CD4-positive, alpha-beta T cell (primary cell): Measurements from ENCODE around the gene NCOA4. TPM values are rescaled to one million over a fixed set of nuclear protein-coding genes. Genes with fewer than 3 reads are reported as not detected.
A peak's percentile ranks its signal among the peaks of the same experiment; 100 is the strongest.
"Not testable (repeated sequence)": the region's sequence is repeated elsewhere in the genome, so short reads cannot be mapped to it uniquely, and the experiment has no call there.

Experiments used
- ATAC-seq: fragments of 200-7000 bp; cut with Tn5 transposase; one replicate; pipeline ENCODE4 v1.10.0; 2022; ENCODE audit warnings: mild to moderate bottlenecking; ENCODE audit not compliant: poor library complexity
- CTCF ChIA-PET: fragments of 350-600 bp; sonication (Branson Sonifier 250); formaldehyde crosslinking; loops from one replicate; lab custom pipeline; 2021; ENCODE audit warnings: antibody characterized with exemption, inconsistent platforms; lab: Charles Lee
- POLR2A ChIA-PET: fragments of 350-600 bp; sonication (Branson Sonifier 250); formaldehyde crosslinking; loops from one replicate; lab custom pipeline; 2021; ENCODE audit warnings: antibody characterized with exemption, inconsistent platforms; lab: Charles Lee
- DNase-seq, 14 experiments: peaks; one replicate each; pipeline ENCODE4 v3.0.0-alpha.2; 2013 to 2020; ENCODE audit warnings: mixed read lengths in 2 of 14
- H3K27ac ChIP-seq, 2 donors: one replicate each; pipeline versions ENCODE4 v1.5.1 to v1.7.0; 2013; ENCODE audit warnings: low read length in 2 of 2, low read depth in 1 of 2, mild to moderate bottlenecking in 1 of 2
- H3K27me3 ChIP-seq, 2 experiments: 1 replicate in 1 of 2; 2 replicates in 1 of 2; pipeline versions ENCODE4 v1.6.1 to v1.7.0; 2013; ENCODE audit warnings: low read length in 2 of 2, control low read depth in 1 of 2, mild to moderate bottlenecking in 1 of 2, moderate library complexity in 1 of 2; ENCODE audit not compliant: insufficient read depth in 2 of 2, control insufficient read depth in 1 of 2
- H3K36me3 ChIP-seq: one replicate; pipeline ENCODE4 v1.6.1; 2013; ENCODE audit warnings: low read length, control low read depth; ENCODE audit not compliant: insufficient read depth
- H3K4me1 ChIP-seq: one replicate; pipeline ENCODE4 v1.6.1; 2013; ENCODE audit warnings: low read length, control low read depth; ENCODE audit not compliant: insufficient read depth
- H3K4me3 ChIP-seq: one replicate; pipeline ENCODE4 v1.5.1; 2013; ENCODE audit warnings: mild to moderate bottlenecking, low read length, moderate library complexity
- H3K9me3 ChIP-seq, 2 experiments: 1 replicate in 1 of 2; 2 replicates in 1 of 2; pipeline versions ENCODE4 v1.6.1 to v1.7.0; 2013; ENCODE audit warnings: low read length in 2 of 2, mild to moderate bottlenecking in 2 of 2, control low read depth in 1 of 2, moderate library complexity in 1 of 2; ENCODE audit not compliant: control insufficient read depth in 1 of 2, insufficient read depth in 1 of 2
- H3K27ac Mint-ChIP-seq: one replicate; pipeline ENCODE4 v1.8.0; 2020; ENCODE audit warnings: mixed read lengths
- H3K27me3 Mint-ChIP-seq: one replicate; pipeline ENCODE4 v1.8.0; 2021; ENCODE audit warnings: mixed read lengths
- H3K36me3 Mint-ChIP-seq: one replicate; pipeline ENCODE4 v1.8.0; 2021; ENCODE audit warnings: low read depth, mixed read lengths
- H3K4me1 Mint-ChIP-seq: one replicate; pipeline ENCODE4 v1.8.0; 2021; ENCODE audit warnings: low read depth, mixed read lengths
- H3K4me3 Mint-ChIP-seq: one replicate; pipeline ENCODE4 v1.8.0; 2020; ENCODE audit warnings: mild to moderate bottlenecking, mixed read lengths
- H3K9me3 Mint-ChIP-seq: one replicate; pipeline ENCODE4 v1.8.0; 2020; ENCODE audit warnings: mixed read lengths
- intact Hi-C, 2 experiments: fragments of 100-400 bp; cut with DNase I in 1 of 2; cut with micrococcal nuclease in 1 of 2; formaldehyde crosslinking; loops; one replicate each; pipeline versions ENCODE4 v1.15.1 to v1.9.0; 2023 to 2025; cut with DNase I, micrococcal nuclease
- total RNA-seq, 174 experiments: library from RNA in 2 of 174; stranded (reverse) in 2 of 174; gene quantifications; one replicate each; pipeline ENCODE4 v1.2.3 and lab custom pipeline; 2021 to 2026
- TF ChIP-seq, protein P1 (sequence below): fragments of 200-600 bp; IDR thresholded peaks from one replicate; pipeline ENCODE4 v1.8.0; 2022; ENCODE audit warnings: antibody characterized with exemption, mild to moderate bottlenecking

The NCOA4 gene
- total RNA-seq, 2 experiments from 2014 or later = 41.0 to 42.9 TPM

DNA sequence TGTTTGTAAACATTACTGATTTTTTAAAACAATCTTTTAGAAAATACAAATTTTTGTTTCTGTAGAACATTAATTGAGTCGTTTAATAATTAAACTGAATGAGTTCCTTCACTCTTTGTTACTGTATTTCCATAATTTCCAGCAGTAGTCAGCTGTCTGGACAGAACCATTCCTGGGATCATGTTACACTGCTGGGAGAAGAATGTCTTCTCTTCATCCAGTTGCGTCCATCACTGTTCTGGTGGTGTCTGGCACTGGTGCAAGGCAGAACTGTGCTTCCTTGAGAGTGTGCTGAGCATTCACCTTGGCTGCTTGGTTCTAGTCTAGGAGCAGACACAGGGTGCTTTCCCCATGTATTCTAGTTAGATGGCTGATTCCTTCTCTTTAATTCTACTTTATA, 46.0 kb downstream of the NCOA4 start:
- H3K4me1 ChIP-seq, POLR2A ChIA-PET, H3K9me3 ChIP-seq, CTCF ChIA-PET, DNase-seq, H3K27me3 Mint-ChIP-seq, H3K9me3 Mint-ChIP-seq, H3K27me3 ChIP-seq, H3K27ac ChIP-seq, H3K4me3 ChIP-seq, H3K4me3 Mint-ChIP-seq, H3K4me1 Mint-ChIP-seq, H3K27ac Mint-ChIP-seq, ATAC-seq: not testable (repeated sequence)
- intact Hi-C loops = loop anchor here in 1 of 2 experiments (1.0 kb wide), 1 partner anchor 44 kb away; no protein-coding TSS in a partner anchor
- peaks cover 13% of the 10 kb centered on the region for H3K36me3 ChIP-seq
- peaks cover 49% of the 10 kb centered on the region for H3K36me3 Mint-ChIP-seq

DNA sequence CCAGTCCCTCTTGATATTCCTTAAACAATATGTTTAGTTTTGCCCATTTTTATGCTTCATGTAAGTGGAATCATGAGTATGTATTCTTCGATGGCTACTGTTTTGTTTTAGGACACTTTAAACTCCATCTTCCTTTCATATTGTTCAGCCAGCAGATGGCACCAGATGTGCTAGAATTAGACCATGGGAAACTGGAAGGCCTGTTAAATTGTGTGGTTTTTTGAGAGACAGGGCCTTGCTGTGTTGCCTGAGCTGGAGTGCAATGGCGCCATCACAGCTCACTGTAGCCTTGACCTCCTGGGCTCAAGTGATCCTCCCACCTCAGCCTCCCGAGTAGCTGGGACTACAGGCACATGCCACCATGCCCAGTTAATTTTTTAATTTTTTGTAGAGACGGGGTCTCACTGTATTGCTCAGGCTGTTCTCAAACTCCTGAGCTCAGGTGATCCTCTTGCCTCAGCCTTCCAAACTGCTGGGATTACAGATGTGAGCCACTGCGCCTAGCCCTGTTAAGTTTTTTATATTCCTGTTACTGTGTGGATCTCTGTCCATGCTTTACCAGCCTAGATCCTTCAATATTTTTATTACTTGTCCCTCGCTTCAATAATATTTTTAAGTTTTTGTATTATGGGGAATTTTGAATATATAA, 46.8 kb downstream of the NCOA4 start:
- H3K4me1 ChIP-seq, H3K9me3 Mint-ChIP-seq, H3K4me3 Mint-ChIP-seq, H3K4me1 Mint-ChIP-seq, H3K27ac ChIP-seq, H3K4me3 ChIP-seq, POLR2A ChIA-PET, H3K27me3 Mint-ChIP-seq, H3K27ac Mint-ChIP-seq, H3K27me3 ChIP-seq, H3K9me3 ChIP-seq: not testable (repeated sequence)
- H3K36me3 ChIP-seq = peaks cover 13% of the 10 kb centered on the region
- H3K36me3 Mint-ChIP-seq = peaks cover 47% of the 10 kb centered on the region
- DNase-seq (peak in 10 of 14 experiments; percentile 12 to 72 (median 42)), ATAC-seq (peak; percentile 78)
- CTCF ChIA-PET = interaction anchor here (1.6 kb wide), 1 partner anchor 40 kb away, joined by 3 read pairs; no protein-coding TSS in a partner anchor
- intact Hi-C loops = loop anchor here in 1 of 2 experiments (1.0 kb wide), 1 partner anchor 45 kb away; no protein-coding TSS in a partner anchor
- TF ChIP-seq, protein P1, sequence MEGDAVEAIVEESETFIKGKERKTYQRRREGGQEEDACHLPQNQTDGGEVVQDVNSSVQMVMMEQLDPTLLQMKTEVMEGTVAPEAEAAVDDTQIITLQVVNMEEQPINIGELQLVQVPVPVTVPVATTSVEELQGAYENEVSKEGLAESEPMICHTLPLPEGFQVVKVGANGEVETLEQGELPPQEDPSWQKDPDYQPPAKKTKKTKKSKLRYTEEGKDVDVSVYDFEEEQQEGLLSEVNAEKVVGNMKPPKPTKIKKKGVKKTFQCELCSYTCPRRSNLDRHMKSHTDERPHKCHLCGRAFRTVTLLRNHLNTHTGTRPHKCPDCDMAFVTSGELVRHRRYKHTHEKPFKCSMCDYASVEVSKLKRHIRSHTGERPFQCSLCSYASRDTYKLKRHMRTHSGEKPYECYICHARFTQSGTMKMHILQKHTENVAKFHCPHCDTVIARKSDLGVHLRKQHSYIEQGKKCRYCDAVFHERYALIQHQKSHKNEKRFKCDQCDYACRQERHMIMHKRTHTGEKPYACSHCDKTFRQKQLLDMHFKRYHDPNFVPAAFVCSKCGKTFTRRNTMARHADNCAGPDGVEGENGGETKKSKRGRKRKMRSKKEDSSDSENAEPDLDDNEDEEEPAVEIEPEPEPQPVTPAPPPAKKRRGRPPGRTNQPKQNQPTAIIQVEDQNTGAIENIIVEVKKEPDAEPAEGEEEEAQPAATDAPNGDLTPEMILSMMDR = peak; percentile 41

DNA sequence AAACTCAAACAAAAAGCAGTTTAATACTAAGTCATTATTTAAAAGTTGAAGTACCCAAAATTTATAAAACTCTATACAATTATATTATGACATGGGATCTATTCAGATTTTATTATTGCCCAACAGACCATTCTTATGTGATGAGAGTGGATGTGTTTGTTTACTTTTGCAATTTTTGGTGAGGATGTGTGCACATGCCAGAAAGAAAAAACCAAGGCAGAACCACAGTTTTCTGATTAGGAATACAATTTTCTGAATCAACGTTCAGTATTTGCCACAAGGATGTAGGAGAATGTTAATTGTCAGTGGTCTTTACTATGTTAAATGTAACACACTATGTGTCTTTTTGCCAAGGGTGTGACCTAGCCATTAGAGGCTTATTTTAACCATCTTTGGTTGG, 49.1 kb downstream of the NCOA4 start:
- CTCF ChIA-PET, intact Hi-C loops: not testable (repeated sequence)

DNA sequence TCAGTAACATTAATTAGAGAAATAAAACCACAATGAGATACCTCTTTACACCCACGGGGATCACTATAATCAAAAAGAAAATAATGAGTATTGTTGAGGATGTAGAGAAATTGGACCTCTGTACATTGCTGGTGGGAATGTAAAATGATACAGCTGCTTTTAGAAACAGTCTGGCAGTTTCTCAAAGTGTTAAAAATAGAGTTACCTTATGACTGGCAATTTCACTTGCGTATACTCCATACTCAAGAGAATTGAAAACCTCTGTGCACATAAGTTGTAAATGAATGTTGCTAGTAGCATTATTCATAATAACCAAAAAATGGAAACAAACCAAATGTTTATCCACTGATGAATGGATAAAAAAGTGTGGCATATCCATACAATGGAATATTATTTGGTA, 51.9 kb downstream of the NCOA4 start:
- H3K9me3 Mint-ChIP-seq, H3K27me3 ChIP-seq, H3K27ac ChIP-seq, H3K27me3 Mint-ChIP-seq, H3K4me1 ChIP-seq, H3K27ac Mint-ChIP-seq, intact Hi-C loops, CTCF ChIA-PET, ATAC-seq, H3K9me3 ChIP-seq, DNase-seq, H3K4me1 Mint-ChIP-seq, H3K36me3 ChIP-seq, H3K4me3 ChIP-seq, POLR2A ChIA-PET, H3K4me3 Mint-ChIP-seq: not testable (repeated sequence)
- H3K36me3 Mint-ChIP-seq = peaks cover 28% of the 10 kb centered on the region

More for the DNA sequence above, 49.1 kb downstream of the NCOA4 start:
- H3K27ac Mint-ChIP-seq, H3K4me1 ChIP-seq, DNase-seq, H3K9me3 Mint-ChIP-seq, H3K4me3 ChIP-seq, H3K27me3 ChIP-seq, H3K4me3 Mint-ChIP-seq, H3K36me3 ChIP-seq, H3K9me3 ChIP-seq, H3K27ac ChIP-seq, H3K27me3 Mint-ChIP-seq, ATAC-seq, H3K4me1 Mint-ChIP-seq, POLR2A ChIA-PET: not testable (repeated sequence)
- H3K36me3 Mint-ChIP-seq = peaks cover 42% of the 10 kb centered on the region

DNA sequence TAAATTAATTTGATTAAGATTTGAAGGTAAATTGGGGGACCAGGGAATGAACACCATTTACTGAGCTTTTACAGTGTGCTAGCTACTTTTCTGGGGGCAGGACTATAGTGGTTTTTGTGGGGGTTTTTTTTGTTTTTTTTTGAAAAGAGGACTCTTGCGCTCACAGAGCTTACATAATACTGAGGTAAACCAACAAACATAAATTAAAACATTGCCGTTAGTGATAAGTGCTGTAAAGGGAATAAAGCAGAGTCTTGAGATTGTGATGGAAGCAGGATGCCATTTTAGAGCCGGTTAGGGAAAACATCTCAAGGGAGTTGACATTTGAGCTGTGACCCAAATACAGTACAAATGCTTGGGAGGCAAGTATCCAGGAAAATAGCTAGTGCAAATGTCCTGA, 56.4 kb downstream of the NCOA4 start:
- H3K27ac ChIP-seq, H3K9me3 ChIP-seq, H3K9me3 Mint-ChIP-seq, ATAC-seq, H3K36me3 ChIP-seq, CTCF ChIA-PET, DNase-seq, H3K4me3 ChIP-seq, POLR2A ChIA-PET, H3K27me3 ChIP-seq, H3K27me3 Mint-ChIP-seq: not testable (repeated sequence)
- intact Hi-C loops = loop anchor here in 1 of 2 experiments (5.0 kb wide), 1 partner anchor 58 kb away; the partner anchor contains the start of gene NCOA4
- H3K36me3 Mint-ChIP-seq = peaks cover 40% of the 10 kb centered on the region
- H3K4me3 Mint-ChIP-seq = peak overlapping the region; percentile 100
- peak overlapping the region; percentile 35 for H3K27ac Mint-ChIP-seq
- peaks cover 18% of the 10 kb centered on the region for H3K4me1 ChIP-seq
- peaks cover 45% of the 10 kb centered on the region for H3K4me1 Mint-ChIP-seq

DNA sequence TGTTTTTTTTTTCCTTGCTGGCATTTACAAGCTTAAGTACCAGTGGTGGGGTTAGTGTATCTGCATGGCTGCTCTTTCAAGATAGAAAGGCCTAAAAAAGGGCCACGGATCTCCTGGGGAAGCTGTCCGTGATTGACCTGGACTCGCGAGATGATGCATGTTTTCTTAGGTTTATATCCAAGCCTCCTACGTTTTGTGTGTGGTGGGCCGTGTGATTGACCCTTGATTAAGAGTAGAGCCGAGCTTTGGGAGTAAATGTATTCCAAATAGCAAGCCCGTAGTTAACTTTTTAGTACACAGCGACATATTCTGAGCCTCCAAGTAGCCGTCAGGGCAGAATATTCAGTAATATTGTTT, 57.6 kb downstream of the NCOA4 start:
- peaks cover 18% of the 10 kb centered on the region for H3K4me1 ChIP-seq
- H3K27ac ChIP-seq = peak overlapping the region in 1 of 2 donors; percentile 53
- ATAC-seq, POLR2A ChIA-PET, H3K9me3 Mint-ChIP-seq, H3K36me3 ChIP-seq, H3K27me3 ChIP-seq, H3K27me3 Mint-ChIP-seq, H3K9me3 ChIP-seq: not testable (repeated sequence)
- Mint-ChIP-seq H3K27ac (peak overlapping the region; percentile 94), H3K36me3 (peaks cover 37% of the 10 kb centered on the region), H3K4me1 (peaks cover 51% of the 10 kb centered on the region), H3K4me3 (peak overlapping the region; percentile 100)
- H3K4me3 ChIP-seq = peak overlapping the region; percentile 73
- CTCF ChIA-PET = interaction anchor here (2.1 kb wide), 1 partner anchor 56 kb away, joined by 5 read pairs; no protein-coding TSS in a partner anchor
- peak in 1 of 14 experiments; percentile 6 for DNase-seq
- intact Hi-C loops = loop anchor here in 1 of 2 experiments (5.0 kb wide), 1 partner anchor 60 kb away; the partner anchor contains the start of gene NCOA4
